Calu3 (cell line): Measurements from ENCODE around the gene KRTAP20-2. TPM values are rescaled to one million over a fixed set of nuclear protein-coding genes. Genes with fewer than 3 reads are reported as not detected.

Experiments
- BruUV-seq: library from RNA; stranded (reverse); fragments of 400-500 nt; replicated peaks from 2 replicates; lab custom pipeline; 2021; lab: Mats Ljungman, UMichigan
- CTCF ChIA-PET: fragments of 300-600 bp; sonication (Branson Sonifier 250); formaldehyde crosslinking; loops from one replicate; lab custom pipeline; 2022; ENCODE audit warnings: antibody characterized with exemption; lab: Charles Lee
- DNase-seq: peaks from one replicate; pipeline ENCODE4 v3.0.0; 2022
- H3K27ac Mint-ChIP-seq: one replicate; pipeline ENCODE4 v1.8.0; 2022; ENCODE audit warnings: mixed read lengths; ENCODE audit not compliant: unreplicated experiment
- H3K27me3 Mint-ChIP-seq: one replicate; pipeline ENCODE4 v1.8.0; 2022; ENCODE audit warnings: mixed read lengths; ENCODE audit not compliant: unreplicated experiment
- H3K36me3 Mint-ChIP-seq: one replicate; pipeline ENCODE4 v1.8.0; 2022; ENCODE audit warnings: mild to moderate bottlenecking, moderate library complexity, mixed read lengths; ENCODE audit not compliant: insufficient read depth, unreplicated experiment
- H3K4me1 Mint-ChIP-seq: one replicate; pipeline ENCODE4 v1.8.0; 2022; ENCODE audit warnings: mild to moderate bottlenecking, low read depth, mixed read lengths; ENCODE audit not compliant: unreplicated experiment
- H3K4me3 Mint-ChIP-seq: one replicate; pipeline ENCODE4 v1.8.0; 2022; ENCODE audit warnings: mild to moderate bottlenecking, low read depth, moderate library complexity, mixed read lengths; ENCODE audit not compliant: unreplicated experiment
- H3K9me3 Mint-ChIP-seq: one replicate; pipeline ENCODE4 v1.8.0; 2022; ENCODE audit warnings: low read depth, mixed read lengths; ENCODE audit not compliant: unreplicated experiment
- intact Hi-C: fragments of 100-400 bp; cut with micrococcal nuclease; formaldehyde crosslinking; loops from one replicate; pipeline ENCODE4 v1.10.0; 2022; ENCODE audit not compliant: unreplicated experiment
- total RNA-seq: library from RNA; stranded (reverse); gene quantifications from 2 replicates; pipeline ENCODE4 v1.2.3, GENCODE V29; 2022
- TF ChIP-seq, protein P1 (sequence below): fragments of 200-600 bp; IDR thresholded peaks from one replicate; pipeline ENCODE4 v1.8.0; 2022; ENCODE audit warnings: antibody characterized with exemption; ENCODE audit not compliant: unreplicated experiment

The KRTAP20-2 gene
- total RNA-seq, 1 experiment from 2014 or later = not detected

DNA sequence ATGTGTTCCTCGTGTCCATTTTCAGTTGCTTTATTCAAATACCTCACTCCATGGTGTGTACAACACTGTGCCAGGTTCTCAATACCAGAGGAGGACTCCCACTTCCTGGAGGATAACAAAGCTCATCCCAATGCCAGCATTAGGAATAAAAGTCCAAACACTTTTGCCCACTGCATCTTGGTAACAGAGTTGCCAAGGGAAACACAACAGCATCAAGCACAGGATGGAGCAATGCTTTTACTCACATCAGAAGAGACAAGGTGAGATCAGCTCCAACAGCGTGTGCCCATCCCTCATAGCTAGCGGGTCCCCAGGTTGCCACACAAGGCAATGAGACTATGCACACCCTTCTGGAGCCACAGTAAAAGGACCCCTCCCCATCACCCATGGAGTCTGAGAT is 11.6 kb upstream of the KRTAP20-2 start:
- DNase-seq = no peak
- Mint-ChIP-seq H3K4me3 (no peak overlapping the region), H3K9me3 (peaks cover 3% of the 10 kb centered on the region), H3K27me3 (no peaks in the 10 kb centered on the region), H3K27ac (no peak overlapping the region), H3K36me3 (no peaks in the 10 kb centered on the region), H3K4me1 (no peaks in the 10 kb centered on the region)
- intact Hi-C loops = no loop called here
- TF ChIP-seq, protein P1, sequence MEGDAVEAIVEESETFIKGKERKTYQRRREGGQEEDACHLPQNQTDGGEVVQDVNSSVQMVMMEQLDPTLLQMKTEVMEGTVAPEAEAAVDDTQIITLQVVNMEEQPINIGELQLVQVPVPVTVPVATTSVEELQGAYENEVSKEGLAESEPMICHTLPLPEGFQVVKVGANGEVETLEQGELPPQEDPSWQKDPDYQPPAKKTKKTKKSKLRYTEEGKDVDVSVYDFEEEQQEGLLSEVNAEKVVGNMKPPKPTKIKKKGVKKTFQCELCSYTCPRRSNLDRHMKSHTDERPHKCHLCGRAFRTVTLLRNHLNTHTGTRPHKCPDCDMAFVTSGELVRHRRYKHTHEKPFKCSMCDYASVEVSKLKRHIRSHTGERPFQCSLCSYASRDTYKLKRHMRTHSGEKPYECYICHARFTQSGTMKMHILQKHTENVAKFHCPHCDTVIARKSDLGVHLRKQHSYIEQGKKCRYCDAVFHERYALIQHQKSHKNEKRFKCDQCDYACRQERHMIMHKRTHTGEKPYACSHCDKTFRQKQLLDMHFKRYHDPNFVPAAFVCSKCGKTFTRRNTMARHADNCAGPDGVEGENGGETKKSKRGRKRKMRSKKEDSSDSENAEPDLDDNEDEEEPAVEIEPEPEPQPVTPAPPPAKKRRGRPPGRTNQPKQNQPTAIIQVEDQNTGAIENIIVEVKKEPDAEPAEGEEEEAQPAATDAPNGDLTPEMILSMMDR = no peak
- CTCF ChIA-PET = no interaction called here
- BruUV-seq = no TSS peak

DNA sequence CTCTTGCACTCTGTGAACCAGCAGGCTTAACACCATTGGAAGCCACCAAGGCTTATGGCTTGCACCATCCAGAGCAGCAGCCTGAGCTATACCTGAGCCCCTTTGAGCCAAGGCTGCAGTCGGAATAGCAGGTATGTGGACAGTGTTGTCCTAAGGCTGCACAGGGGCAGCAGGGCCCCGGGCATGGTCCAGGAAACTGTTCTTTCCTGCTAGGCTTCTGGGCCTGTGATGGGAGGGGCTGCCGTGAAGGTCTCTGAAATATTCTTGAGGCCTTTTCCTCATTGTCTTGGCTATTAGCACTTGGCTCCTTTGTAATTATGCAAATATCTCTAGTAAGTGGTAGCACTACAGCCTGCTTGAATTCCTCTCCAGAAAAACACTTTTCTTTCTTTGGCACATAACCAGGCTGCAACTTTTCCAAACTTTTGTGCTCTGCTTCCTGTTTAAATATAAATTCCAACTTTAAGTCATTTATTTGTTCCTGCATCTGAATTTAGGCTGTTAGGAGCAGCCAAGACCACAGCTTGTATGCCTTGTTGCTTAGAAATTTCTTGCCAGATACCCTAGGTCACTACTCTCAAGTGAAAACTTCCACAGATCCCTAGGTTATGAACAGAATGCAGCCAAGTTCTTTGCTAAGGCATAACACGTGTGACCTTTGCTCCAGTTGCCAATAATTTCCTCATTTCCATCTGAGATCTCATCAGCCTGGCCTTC is 9.4 kb upstream of the KRTAP20-2 start:
- TF ChIP-seq, protein P1 = no peak
- intact Hi-C loops = no loop called here
- no peaks in the 10 kb centered on the region for H3K27me3 Mint-ChIP-seq
- H3K9me3 Mint-ChIP-seq = peaks cover 3% of the 10 kb centered on the region
- H3K4me1 Mint-ChIP-seq = no peaks in the 10 kb centered on the region
- DNase-seq = no peak
- BruUV-seq = no TSS peak
- no peak overlapping the region for H3K4me3 Mint-ChIP-seq
- no peak overlapping the region for H3K27ac Mint-ChIP-seq
- CTCF ChIA-PET = no interaction called here
- H3K36me3 Mint-ChIP-seq = no peaks in the 10 kb centered on the region

DNA sequence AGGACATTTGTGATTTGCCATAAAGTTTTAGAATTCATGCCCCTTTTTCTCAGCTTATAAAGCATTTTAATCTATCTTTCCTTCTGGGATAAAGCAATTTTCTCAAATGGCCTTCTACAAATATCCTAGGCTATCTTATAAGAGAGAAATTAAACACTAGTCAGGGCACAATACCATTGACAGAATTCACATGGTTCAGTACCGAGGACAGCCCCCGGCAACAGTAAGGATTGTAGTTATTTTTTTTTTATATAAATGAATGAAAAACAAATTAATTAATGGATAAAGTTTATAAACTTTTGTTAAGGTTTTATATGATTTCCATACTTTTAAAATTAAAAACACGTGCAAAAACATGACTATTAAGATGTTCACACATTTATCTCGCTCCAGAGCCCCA is 6.9 kb upstream of the KRTAP20-2 start:
- CTCF ChIA-PET = no interaction called here
- Mint-ChIP-seq H3K36me3 (no peaks in the 10 kb centered on the region), H3K27ac (no peak overlapping the region), H3K27me3 (no peaks in the 10 kb centered on the region), H3K4me3 (no peak overlapping the region), H3K9me3 (peaks cover 13% of the 10 kb centered on the region), H3K4me1 (no peaks in the 10 kb centered on the region)
- DNase-seq = no peak
- TF ChIP-seq, protein P1 = no peak
- intact Hi-C loops = no loop called here
- no TSS peak for BruUV-seq

DNA sequence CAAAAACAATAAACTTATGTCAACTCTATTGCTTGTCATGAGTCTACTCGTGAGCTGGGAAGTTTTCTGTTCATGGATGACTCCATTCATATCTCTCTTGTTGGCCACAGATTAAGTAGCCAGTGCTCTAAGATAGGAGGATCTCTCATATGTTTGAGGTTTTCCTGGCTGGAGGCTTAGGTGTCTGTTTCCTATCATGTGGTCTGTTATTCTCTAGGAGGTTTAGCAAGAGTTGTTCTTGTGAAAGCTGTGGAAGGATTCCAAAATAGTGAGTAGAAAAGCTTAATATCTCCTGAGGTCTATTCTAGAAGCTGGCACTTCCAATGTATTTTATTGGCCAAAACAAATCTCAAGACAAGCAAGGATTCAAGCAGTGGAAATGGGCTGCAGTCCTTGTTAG is 5.8 kb upstream of the KRTAP20-2 start:
- no TSS peak for BruUV-seq
- DNase-seq = no peak
- TF ChIP-seq, protein P1 = no peak
- CTCF ChIA-PET = interaction anchor here (0.6 kb wide), 1 partner anchor 1411 kb away, joined by 3 read pairs; no protein-coding TSS in a partner anchor
- Mint-ChIP-seq H3K27me3 (no peaks in the 10 kb centered on the region), H3K4me1 (no peaks in the 10 kb centered on the region), H3K9me3 (peaks cover 13% of the 10 kb centered on the region), H3K27ac (no peak overlapping the region), H3K36me3 (no peaks in the 10 kb centered on the region), H3K4me3 (no peak overlapping the region)
- intact Hi-C loops = no loop called here
